ENCODE measurements around the gene USB1.

Gene USB1

DNA sequence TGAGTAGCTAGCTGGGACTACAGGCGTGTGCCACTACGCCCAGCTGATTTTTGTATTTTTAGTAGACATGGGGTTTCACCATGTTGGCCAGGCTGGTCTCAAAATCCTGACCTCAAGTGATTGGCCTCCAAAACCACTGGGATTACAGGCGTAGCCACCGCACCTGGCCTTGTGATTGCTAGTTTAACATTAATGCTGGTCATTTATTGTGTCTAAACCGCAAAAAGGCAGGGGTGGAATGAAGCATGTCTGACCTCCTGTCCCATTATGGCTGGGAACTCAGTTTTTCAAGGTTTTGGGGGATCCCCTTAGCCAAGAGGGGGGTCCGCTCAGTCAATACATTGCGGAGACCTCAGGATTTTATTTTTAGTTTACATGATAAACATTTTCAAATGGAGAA is 19.6 kb upstream of the USB1 start:
- H3K27ac ChIP-seq: no peak overlapping the region
- TF ChIP-seq, protein P1, sequence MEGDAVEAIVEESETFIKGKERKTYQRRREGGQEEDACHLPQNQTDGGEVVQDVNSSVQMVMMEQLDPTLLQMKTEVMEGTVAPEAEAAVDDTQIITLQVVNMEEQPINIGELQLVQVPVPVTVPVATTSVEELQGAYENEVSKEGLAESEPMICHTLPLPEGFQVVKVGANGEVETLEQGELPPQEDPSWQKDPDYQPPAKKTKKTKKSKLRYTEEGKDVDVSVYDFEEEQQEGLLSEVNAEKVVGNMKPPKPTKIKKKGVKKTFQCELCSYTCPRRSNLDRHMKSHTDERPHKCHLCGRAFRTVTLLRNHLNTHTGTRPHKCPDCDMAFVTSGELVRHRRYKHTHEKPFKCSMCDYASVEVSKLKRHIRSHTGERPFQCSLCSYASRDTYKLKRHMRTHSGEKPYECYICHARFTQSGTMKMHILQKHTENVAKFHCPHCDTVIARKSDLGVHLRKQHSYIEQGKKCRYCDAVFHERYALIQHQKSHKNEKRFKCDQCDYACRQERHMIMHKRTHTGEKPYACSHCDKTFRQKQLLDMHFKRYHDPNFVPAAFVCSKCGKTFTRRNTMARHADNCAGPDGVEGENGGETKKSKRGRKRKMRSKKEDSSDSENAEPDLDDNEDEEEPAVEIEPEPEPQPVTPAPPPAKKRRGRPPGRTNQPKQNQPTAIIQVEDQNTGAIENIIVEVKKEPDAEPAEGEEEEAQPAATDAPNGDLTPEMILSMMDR (conservative IDR thresholded peaks at IDR 0.05): no peak

DNA sequence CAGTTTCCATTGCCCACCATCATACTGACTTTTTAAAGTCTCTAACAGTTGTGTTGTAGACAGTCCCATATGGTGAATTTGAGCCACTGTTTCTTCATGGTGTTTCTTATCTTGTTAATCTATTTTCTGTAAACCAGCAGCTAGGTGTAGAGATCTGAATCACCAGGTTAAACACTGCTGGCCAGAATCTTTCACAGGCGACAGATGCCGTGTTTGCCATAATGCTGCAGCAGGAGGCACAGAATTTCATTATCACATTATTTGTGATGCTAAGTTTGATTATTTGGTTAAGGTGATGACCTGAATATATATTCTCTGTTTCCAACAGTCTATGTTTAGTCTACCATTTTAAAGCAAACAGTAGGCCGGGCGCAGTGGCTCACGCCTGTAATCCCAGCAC is 18.8 kb upstream of the USB1 start:
- TF ChIP-seq, protein P1 (conservative IDR thresholded peaks at IDR 0.05): no peak
- no peak overlapping the region for H3K27ac ChIP-seq

DNA sequence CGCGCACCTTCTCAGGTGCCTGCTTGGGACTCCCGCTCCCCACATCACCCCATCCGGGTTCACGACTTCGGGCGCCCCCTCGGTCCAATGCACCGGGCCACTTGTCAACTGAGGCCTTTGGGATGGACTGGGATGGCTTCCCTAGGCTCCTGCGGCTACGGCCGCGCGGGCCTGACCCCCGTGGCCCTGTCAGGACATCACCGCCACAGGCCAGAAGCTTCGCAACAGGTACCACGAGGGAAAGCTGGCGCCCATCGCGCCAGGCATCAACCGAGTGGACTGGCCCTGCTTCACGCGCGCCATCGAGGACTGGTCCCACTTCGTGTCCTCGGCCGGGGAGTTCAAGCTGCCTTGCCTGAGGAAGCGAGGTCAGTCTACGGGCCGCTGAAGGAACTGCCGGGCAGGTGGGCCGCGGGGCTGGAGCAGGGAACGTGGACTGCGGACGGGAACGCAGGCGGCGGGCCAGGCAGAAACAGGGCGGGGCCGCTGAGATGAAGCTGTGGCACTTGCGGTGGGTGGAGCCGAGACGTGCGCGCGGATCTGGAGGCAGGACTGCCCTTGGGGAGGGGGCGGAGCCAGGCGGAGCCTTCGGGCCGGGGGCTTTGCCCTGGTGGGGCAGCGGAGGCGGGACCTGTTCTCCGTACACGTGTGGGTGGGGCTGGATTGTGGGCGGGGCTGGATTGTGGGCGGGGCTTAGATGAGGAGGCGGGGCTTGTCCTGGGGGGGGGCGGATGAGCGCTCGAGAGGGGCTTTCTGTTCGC is 16.6 kb upstream of the USB1 start:
- H3K27ac ChIP-seq: no peak overlapping the region
- TF ChIP-seq, protein P1 (conservative IDR thresholded peaks at IDR 0.05): no peak

DNA sequence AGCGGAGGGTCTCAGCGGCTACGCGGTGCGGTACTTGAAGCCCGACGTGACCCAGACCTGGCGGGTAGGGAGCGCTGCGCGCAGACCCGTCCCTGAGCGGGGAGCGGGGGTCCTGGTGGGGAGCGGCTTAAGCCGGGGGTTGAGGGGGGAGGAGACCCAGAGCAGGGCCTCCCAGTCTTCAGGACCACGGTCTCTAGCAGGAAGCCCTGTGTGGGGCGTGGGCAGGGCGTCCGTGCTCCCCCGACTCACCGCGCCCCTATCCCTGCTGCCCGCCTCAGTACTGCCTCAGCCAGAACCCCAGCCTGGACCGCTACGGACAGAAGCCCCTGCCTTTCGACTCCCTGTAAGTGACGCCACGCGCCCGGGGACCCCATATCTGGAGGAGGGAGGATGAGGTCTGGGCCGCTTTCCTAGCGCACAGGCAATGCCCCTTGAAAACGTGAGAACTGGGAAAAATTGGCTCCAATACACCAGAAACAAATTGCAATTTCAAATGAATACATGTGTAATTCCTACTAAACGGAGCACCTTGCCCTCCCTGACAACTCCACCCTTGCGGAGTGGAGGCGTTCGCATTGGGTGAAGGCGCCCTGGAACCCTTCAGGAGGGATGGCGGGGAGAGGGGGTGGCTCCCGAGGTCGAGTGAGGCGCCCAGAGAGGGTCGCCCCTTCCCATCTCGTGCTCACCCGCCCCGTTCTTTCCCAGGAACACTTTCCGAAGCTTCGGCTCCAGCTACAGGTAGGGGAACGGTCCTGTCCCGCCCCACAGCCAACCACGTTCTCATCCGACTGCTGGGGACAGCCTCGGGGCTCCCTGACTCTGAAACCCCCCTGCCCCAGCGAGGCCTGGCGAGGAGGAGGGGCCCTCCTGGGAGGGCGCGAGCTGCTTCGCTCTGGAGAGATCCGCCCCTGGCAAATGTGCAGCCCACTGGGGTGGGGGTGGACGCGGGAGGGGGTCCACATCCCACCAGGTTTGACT is 15.7 kb upstream of the USB1 start:
- TF ChIP-seq, protein P1 (conservative IDR thresholded peaks at IDR 0.05): no peak
- no peak overlapping the region for H3K27ac ChIP-seq

DNA sequence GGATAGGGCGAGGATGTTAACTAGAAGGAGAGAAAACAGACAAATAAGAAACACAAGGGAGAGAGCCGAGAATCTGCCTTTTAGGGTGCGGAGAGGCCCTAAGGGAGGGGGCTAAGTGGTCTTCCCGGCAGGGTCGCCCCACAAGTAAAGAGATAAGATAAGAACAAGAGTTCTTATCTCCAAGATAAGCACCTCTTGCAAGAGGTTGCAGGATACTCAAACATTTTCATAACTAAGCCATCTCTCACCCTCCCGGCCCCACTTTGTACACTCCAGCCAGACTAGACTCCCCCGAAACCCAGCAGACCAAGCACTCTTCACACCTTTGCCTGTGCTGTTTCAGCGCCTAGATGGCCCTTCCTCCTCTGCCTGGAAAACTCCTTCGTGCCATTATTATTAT is 15.0 kb upstream of the USB1 start:
- TF ChIP-seq, protein P1 (conservative IDR thresholded peaks at IDR 0.05): no peak
- H3K27ac ChIP-seq: no peak overlapping the region

DNA sequence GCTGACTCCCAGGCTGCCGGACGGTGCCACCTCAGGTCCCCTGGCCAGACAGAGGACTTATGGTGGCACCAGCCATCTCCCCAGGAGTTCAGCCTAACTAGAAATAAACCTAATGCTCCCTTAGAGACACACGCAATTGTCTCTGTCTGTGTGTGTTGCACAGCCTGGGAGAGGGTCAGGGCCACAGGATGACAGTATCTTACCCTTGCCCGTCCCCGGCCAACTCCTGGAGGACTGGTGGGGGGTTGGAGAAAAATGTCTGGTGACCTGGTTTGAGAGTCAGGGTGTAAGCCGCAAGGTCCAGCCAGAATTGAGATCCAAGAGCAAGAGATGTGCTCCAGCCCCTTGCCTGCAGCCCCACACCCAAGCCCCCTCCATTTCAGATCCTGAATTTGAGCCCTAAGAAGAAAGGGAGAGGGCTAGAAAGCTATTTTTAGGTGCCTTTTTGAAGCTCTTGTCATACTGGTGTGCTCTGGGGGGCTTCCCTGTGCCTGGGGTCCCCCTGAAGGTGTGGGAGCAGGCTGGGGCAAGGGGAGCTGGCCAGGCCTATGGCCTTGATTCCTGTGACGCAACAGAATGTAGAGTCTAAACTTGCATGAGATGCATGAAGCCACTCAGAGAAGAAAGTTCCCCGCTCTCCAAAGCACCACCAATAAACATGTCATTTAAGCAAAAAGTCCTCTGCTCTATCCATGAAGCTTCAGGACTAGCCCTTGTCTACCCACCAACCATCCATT is 13.6 kb upstream of the USB1 start:
- no peak overlapping the region for H3K27ac ChIP-seq
- TF ChIP-seq, protein P1 (conservative IDR thresholded peaks at IDR 0.05): no peak

DNA sequence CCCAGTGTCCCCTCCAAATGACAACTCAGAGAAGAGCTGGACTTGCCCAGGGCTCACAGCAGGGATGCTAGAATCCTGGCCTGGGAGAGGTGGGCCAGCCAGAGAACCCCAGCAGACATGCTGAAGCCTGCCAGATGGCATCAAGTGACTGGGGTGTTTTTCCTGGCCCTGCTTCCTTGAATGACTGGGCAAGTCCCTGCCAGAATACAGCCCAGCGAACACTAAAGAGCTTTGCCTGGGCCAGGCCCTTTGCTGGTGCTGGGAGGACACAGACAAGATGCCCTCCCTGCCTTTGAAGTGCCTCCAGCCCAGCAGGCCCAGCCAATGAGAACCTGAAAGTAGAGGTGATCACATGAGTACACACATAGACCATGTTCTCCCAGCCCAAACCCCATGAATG is 12.3 kb upstream of the USB1 start:
- TF ChIP-seq, protein P1 (conservative IDR thresholded peaks at IDR 0.05): no peak
- H3K27ac ChIP-seq: no peak overlapping the region
